HCT116 (cell line): ENCODE data around the gene GNB2.
"Not testable (repeated sequence)": the region's sequence is repeated elsewhere in the genome, so short reads cannot be mapped to it uniquely, and the experiment has no call there.

Experiments used
- ATF3 ChIP-seq: IDR thresholded peaks from 2 replicates; pipeline ENCODE4 v1.6.1; 2012
- CEBPB ChIP-seq: IDR thresholded peaks from 2 replicates; pipeline ENCODE4 v1.6.1; 2012; ENCODE audit warnings: low read depth
- POLR2A ChIP-seq: IDR thresholded peaks from 2 replicates; pipeline ENCODE4 v1.7.0; 2011; ENCODE audit warnings: borderline replicate concordance; ENCODE audit not compliant: insufficient read depth, insufficient read length; ENCODE audit errors: extremely low read depth
- RAD21 ChIP-seq: IDR thresholded peaks from 2 replicates; pipeline ENCODE4 v1.6.1; 2012; ENCODE audit warnings: low read depth, mild to moderate bottlenecking
- SRF ChIP-seq: IDR thresholded peaks from 2 replicates; pipeline ENCODE4 v1.6.1; 2012; ENCODE audit warnings: low read depth
- YY1 ChIP-seq: IDR thresholded peaks from 2 replicates; pipeline ENCODE4 v1.6.1; 2011; ENCODE audit warnings: low read length, low read depth, moderate library complexity, mild to moderate bottlenecking; ENCODE audit not compliant: insufficient replicate concordance; ENCODE audit errors: extremely low read depth
- ZFX ChIP-seq: fragments of 450-650 bp; IDR thresholded peaks from 2 replicates; pipeline ENCODE4 v1.6.1; 2017
- TF ChIP-seq, protein P1 (sequence below), 3 experiments: fragments of 200-600 bp in 1 of 3; sonication (generic) in 1 of 3; IDR thresholded peaks in 2 of 3; conservative IDR thresholded peaks in 1 of 3; 2 replicates each; pipeline ENCODE4 v1.5.1; 2012 to 2017; ENCODE audit warnings: low read depth in 2 of 3, low read length in 2 of 3, antibody characterized with exemption in 1 of 3, borderline replicate concordance in 1 of 3, control low read depth in 1 of 3, mild to moderate bottlenecking in 1 of 3, mixed read lengths in 1 of 3, mixed run types in 1 of 3, moderate library complexity in 1 of 3; ENCODE audit not compliant: insufficient read depth in 1 of 3
- TF ChIP-seq, protein P2 (sequence below): IDR thresholded peaks from 2 replicates; pipeline ENCODE4 v1.6.1; 2011; ENCODE audit warnings: mild to moderate bottlenecking, low read length, moderate library complexity; ENCODE audit not compliant: insufficient replicate concordance; ENCODE audit errors: extremely low read depth
- TF ChIP-seq, protein P3 (sequence below): IDR thresholded peaks from 2 replicates; pipeline ENCODE4 v1.6.1; 2012

- TF ChIP-seq, protein P1, sequence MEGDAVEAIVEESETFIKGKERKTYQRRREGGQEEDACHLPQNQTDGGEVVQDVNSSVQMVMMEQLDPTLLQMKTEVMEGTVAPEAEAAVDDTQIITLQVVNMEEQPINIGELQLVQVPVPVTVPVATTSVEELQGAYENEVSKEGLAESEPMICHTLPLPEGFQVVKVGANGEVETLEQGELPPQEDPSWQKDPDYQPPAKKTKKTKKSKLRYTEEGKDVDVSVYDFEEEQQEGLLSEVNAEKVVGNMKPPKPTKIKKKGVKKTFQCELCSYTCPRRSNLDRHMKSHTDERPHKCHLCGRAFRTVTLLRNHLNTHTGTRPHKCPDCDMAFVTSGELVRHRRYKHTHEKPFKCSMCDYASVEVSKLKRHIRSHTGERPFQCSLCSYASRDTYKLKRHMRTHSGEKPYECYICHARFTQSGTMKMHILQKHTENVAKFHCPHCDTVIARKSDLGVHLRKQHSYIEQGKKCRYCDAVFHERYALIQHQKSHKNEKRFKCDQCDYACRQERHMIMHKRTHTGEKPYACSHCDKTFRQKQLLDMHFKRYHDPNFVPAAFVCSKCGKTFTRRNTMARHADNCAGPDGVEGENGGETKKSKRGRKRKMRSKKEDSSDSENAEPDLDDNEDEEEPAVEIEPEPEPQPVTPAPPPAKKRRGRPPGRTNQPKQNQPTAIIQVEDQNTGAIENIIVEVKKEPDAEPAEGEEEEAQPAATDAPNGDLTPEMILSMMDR (IDR thresholded peaks at IDR 0.05 in 2 of 3, conservative IDR thresholded peaks at IDR 0.05 in 1 of 3; ENCODE audit: borderline replicate concordance in 1 of 3, insufficient read depth in 1 of 3, low read depth in 2 of 3, low read length in 2 of 3) = not testable (repeated sequence)
- TF ChIP-seq, protein P2, sequence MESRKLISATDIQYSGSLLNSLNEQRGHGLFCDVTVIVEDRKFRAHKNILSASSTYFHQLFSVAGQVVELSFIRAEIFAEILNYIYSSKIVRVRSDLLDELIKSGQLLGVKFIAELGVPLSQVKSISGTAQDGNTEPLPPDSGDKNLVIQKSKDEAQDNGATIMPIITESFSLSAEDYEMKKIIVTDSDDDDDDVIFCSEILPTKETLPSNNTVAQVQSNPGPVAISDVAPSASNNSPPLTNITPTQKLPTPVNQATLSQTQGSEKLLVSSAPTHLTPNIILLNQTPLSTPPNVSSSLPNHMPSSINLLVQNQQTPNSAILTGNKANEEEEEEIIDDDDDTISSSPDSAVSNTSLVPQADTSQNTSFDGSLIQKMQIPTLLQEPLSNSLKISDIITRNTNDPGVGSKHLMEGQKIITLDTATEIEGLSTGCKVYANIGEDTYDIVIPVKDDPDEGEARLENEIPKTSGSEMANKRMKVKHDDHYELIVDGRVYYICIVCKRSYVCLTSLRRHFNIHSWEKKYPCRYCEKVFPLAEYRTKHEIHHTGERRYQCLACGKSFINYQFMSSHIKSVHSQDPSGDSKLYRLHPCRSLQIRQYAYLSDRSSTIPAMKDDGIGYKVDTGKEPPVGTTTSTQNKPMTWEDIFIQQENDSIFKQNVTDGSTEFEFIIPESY = not testable (repeated sequence)
- not testable (repeated sequence) for TF ChIP-seq ZFX, YY1, ATF3, RAD21, CEBPB, POLR2A, SRF
- TF ChIP-seq, protein P3, sequence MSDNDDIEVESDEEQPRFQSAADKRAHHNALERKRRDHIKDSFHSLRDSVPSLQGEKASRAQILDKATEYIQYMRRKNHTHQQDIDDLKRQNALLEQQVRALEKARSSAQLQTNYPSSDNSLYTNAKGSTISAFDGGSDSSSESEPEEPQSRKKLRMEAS = not testable (repeated sequence)
Observed at GRCh38 chr7:100717073-100717472, 43.5 kb downstream of the GNB2 start.
